Stimulated activated CD8-positive, alpha-beta memory T cell treated with anti-CD3 and anti-CD28 coated beads, Interleukin-15, amount 100 ng/mL, for 4 hours (primary cell): ENCODE results near the gene CAPNS1.
"Not testable (repeated sequence)": the region's sequence is repeated elsewhere in the genome, so short reads cannot be mapped to it uniquely, and the experiment has no call there.

Experiments
- DNase-seq, 2 donors: peaks; one replicate each; pipeline ENCODE4 v3.0.0-alpha.2; 2020; ENCODE audit warnings: low read depth in 2 of 2

Gene CAPNS1

DNA sequence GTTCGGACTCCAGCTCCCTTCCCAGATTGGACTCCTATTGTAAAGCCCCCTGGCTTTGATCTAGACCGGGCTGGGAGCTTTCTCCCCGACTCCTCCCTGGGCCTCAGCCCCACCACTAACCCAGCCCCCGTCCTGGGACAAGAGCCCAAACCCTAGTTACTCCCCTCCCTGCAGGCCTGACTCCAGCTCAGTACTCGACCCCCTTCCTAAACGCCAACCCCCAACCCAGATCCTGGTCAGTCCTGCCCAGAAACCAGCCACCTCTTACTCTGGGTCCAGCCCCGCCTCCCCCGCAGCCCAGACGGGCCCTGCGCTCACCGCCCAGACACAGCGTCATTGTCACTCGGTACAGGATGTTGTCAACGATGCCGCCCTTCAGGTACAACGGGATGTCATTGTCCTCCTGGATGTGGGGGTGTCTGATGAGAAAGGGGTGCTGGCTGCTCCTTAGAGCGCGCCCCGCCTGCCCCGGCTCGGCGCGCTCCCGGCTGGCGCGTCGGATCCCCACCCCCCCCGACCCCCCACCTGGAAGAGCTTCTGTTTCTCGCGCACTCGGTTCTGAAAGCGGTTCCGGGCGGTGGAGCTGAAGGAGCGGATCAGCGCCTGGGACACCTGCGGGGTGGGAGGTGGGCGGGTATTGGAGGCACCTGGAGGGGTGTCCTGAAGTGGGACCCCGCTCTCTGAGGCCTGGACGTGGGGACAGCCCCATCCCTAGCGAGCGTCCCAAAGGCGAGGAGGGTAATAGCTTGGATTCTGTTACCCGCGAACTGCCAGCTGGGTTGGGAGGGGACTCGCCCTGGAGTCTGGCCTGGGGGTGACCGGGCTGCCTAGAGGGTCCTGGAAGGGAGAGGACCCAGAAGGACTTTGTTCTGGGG, 11.5 kb downstream of the CAPNS1 start:
- no peak for DNase-seq

DNA sequence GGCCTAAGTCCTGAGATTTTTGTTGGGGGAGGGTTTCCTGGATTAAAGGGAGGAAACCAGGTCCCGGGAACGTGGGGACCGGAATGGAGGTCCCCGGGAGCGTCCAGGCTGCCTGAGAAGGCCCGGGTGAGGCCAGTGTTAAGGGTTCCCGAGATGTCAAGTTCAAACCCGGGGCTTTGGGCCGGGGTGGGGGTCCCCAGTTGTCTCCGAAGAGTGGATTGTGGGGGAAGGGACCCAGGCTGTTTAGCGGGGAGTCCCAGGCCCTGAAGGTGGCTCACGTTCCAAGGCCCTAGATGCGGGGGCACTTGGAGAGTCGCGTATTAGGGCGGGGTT, 12.1 kb downstream of the CAPNS1 start:
- DNase-seq: no peak

DNA sequence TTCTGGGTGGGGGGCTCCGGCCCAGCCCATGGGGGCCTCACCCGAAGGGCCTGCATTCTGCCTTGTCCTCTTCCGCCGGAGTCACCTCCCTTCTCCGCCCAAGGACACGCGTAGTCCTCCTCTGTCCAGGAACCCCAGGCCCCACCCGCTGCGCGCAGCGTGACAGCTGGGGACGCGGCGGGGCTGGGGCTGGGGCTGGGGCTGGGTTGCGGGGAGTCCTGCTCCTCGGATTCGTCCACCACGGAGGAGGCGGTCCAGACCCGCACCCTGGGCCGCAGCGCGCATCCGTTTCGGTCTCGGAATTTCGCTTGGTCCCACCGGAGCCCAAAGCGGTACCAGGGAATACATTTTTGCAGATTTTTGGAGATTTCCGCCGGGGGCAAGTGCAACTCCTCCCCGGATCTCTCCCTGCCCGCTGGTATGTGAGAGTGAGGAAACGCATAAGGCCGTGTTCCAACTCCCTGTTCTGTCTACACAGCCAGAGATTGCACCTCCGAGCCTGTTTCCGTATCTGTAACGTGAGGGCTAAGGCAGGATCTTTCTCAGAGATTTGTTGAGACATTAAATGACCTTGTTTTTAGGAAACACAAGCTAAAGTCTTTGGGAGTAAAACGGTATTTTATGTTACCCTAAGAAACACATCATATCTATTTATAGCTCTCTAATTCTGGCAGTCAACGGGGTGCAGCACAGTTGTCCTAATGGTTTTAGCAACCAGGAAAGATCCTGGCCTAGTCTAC, 12.7 kb downstream of the CAPNS1 start, which contains the start of gene COX7A1:
COX7A1 (minus strand) TSS at position 96 of the 740 bp plus-strand sequence; CDS start at position 56, 40 bp downstream.
- DNase-seq: no peak

DNA sequence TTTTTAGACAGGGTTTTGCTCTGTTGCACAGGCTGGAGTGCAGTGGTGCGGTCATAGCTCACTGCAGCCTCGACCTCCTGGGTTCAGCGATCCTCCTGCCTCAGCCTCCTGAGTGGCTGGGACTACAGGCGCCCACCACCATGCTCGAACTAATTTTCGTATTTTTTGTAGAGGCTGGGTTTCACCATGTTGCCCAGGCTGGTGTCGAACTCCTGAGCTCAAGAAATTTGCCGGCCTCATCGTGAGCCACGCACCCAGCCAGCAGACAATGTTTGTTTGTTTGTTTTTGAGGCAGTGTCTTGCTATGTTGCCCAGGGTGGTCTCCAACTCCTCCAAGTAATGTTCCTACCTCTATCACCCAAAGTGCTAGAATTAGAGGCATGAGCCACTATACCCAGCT, 13.3 kb downstream of the CAPNS1 start:
- DNase-seq: no peak

DNA sequence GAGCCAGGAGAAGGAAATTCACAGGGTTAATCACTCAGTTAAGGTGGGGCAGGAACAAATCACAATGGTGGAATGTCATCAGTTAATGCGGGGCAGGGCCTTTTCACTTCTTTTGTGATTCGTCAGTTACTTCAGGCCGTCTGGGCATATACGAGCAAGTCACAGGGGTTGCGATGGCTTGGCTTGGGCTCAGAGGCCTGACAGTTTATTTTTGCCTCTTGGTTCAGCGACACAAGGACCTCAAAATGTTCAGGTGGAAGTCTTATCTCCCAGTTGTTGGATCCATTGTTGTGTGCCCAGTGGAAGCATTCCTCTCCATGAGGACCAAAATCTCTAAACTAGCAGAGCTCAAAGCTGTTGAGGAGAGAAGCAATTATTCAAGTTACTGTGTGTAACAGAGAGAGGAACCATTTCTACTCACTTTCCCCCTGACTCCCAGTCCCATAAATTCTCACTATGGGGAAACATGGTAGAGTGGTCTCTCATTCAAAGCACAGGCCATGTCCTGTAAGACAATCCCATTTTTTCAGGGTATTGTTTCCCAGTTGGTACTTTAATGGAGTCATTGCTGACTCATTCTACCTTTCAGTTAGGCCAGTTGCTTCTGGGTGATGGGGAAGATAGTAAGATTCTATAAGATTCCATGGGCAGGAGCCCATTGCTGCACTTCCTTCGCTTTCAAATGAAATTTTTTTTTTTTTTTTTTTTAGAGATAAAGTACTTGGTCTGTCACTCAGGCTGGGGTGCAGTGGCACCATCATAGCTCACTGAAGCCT, 21.1 kb downstream of the CAPNS1 start:
- no peak for DNase-seq

DNA sequence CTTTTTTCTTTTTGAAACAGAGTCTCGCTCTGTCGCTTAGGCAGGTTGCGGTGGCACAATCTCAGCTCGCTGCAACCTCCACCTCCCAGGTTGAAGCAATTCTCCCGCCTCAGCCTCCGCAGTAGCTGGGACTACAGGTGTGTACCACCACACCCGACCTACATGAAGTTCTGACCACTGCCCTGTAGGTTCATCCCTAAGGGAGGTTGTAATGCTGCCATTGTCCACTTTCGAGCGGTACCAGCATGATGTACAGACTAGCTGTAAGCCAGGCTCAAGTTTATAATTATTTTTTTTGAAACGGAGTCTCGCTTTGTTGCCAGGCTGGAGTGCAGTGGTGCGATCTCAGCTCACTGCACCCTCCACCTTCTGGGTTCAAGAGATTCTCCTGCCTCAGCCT, 23.9 kb downstream of the CAPNS1 start:
- no peak for DNase-seq

DNA sequence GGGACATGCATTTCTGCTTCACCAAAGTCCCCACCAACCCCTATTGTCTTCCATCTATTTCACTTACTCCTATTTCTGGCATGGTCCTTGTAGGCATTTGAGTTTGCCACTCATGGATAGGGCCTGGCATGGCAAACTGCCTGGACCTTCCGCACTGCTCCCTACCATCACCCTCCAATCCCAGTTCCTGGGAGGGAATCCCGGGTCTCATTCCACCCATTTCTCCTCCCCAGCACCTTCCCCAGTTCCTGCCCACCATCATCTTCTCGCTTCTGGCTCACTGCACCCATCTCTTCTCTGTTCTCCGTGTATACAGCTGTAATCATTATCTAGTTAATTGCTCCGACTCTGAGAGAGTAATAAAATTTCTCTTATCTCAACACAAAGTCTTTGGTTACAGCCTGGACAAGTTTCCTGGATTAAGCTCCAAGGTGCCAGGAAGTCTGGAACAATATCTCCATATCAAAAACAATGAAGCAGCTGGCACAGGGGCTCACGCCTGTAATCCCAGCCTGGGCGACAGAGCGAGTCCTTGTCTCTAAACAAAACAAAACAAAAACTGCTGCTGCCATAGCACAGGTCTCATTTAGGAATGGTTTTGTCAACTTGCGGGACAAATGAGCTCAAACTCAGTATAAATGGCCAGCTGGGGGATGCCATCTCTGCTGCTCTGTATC, 29.4 kb downstream of the CAPNS1 start:
- no peak for DNase-seq

DNA sequence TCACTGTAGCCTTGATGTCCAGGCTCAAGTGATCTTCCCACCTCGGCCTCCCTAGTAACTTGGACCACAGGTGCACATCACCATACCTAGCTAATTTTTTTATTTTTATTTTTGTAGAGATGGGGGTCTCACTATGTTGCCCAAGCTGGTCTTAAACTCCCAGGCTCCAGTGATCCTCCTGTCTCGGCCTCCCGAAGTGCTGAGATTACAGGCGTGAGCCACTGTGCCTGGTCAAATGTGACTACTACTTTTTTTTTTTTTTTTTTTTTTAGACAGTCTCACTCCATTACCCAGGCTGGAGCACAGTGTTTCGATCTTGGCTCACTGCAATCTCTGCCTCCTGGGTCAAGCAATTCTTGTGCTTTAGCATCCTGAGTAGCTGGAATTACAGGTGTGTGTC, 33.0 kb downstream of the CAPNS1 start:
- DNase-seq: no peak

DNA sequence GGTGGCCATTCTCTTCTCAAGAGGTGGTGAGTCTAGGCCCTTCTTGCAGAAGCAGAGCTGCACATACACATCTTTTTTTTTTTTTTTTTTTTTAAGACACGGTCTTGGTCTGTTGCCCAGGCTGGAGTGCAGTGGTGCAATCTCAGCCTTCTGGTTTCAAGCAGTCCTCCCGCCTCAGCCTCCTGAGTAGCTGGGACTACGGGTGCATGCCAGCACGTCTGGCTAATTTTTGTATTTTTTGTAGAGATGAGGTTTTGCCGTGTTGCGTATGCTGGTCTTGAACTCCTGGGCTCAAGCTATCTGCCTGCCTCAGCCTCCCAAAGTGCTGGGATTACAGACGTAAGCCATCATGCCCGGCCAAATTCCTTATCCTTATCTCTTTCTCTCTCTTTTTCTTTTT, 34.0 kb downstream of the CAPNS1 start:
- not testable (repeated sequence) for DNase-seq

DNA sequence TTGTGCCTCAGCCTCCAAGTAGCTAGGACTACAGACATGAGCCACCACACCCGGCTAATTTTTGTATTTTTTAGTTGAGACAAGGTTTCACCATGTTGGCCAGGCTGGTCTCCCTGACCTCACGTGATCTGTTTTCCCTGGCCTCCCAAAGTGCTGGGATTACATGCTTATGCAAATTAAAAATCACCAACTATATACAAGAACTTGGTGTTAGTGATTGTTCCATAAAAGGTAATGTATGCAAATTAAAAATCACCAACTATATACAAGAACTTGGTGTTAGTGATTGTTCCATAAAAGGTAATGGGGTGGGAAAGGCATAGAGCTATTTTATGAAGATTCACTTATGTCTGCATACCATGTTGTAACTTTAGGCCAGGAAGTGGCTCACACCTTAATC, 39.2 kb downstream of the CAPNS1 start:
- DNase-seq: not testable (repeated sequence)

DNA sequence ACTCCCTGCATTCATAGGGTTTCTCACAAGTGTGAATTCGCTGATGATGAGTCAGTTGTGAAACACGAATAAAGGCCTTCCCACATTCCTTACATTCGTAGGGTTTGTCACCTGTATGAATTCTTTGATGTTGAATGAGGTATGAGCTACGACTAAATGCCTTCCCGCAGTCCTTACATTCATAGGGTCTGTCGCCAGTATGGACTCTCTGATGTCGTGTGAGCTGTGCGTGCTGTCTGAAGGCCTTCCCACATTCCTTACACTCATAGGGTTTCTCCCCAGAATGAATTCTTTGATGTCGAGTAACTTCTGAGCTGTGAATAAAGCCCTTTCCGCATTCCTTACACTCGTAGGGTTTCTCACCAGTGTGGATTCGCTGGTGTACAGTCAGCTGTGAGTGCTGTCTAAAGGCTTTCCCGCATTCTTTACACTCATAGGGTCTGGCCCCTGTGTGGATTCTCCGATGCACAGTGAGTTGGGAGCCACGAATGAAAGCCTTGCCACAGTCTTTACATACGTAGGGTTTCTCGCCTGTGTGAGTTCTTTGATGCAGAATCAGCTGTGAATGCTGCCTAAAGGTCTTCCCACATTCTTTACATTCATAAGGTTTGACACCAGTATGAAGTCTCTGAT, 42.9 kb downstream of the CAPNS1 start:
- no peak for DNase-seq

DNA sequence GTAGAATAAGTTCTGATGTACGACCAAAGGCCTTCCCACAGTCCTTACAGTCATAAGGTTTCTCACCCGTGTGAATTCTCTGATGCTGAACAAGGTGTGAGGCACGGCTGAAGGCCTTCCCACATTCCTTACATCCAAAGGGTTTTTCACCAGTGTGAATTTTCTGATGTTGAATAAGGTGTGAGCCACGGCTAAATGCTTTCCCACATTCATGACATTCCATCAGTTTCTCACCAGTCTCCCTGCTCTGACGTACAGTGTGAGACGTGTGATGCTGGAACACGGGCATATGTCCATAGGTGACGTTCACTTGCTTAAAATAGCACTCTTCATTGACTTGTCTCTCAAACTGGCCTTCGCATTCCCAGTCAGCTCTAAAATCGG, 43.4 kb downstream of the CAPNS1 start:
- DNase-seq: no peak

DNA sequence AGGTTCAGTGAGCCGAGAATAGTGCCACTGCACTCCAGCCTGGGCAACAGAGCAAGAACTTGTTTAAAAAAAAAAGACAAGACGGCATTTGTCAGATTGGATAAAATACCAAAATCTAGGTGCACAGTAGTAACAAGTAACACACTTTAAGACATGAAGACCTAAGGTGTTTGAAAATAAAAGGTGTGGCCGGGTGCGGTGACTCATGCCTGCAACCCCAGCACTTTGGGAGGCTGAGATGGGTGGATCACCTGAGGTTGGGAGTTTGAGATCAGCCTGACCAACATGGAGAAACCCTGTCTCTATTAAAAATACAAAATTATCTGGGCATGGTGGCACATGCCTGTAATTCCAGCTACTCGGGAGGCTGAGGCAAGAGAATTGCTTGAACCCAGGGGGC, 46.9 kb downstream of the CAPNS1 start:
- not testable (repeated sequence) for DNase-seq

DNA sequence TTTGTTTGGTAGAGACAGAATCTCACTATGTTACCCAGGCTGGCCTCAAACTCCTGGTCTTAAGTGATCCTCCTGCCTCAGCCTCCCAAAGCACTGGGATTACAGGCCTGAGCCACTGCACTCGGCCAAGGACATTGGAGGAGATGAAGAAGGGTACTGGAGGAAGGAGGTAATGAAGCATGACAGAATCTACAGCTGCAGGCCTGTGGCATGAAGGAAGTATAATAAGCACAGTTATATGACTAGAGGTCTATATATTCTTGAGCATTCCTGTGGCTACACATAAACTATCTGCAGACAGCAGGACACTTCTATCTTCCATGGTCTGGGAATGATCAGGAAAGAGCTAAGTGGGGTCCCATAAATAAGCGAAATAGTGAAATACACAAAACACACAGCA, 56.4 kb downstream of the CAPNS1 start:
- no peak for DNase-seq

DNA sequence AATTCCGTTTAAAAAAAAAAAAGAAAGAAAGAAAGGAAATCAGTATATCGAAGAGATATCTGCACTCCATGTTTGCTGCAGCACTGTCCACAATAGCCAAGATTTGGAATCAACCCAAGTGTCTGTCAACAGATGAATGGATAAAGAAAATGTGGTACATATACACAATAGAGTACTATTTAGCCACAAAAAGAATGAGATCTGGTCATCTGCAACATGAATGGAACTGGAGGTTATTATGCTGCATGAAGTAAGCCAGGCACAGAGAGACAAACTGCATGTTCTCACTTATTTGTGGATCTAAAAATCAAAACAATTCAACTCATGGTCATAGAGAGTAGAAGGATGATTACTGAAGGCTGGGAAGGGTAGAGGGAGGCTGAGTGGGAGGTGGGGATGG, 58.3 kb downstream of the CAPNS1 start:
- no peak for DNase-seq
